Neural progenitor cell (in vitro differentiated cells): ENCODE measurements around the gene PAPPA2. TPM values are rescaled to one million over a fixed set of nuclear protein-coding genes. Genes with fewer than 3 reads are reported as not detected.

ENCODE experiments used
- DNase-seq: peaks from one replicate; pipeline ENCODE4 v3.0.0-alpha.2; 2016; ENCODE audit warnings: low spot score
- H2AFZ ChIP-seq: fragments of 200-600 bp; sonication (generic); replicated peaks from 2 replicates; pipeline ENCODE4 v1.6.1; 2016; ENCODE audit warnings: antibody characterized with exemption
- H3F3A ChIP-seq: fragments of 200-600 bp; sonication (generic); 2 replicates; pipeline ENCODE4 v1.6.1; 2016; ENCODE audit warnings: antibody characterized with exemption, low read depth
- H3K27ac ChIP-seq: fragments of 200-600 bp; sonication (generic); 2 replicates; pipeline ENCODE4 v1.5.1; 2016; ENCODE audit warnings: mild to moderate bottlenecking
- H3K27me3 ChIP-seq: fragments of 200-600 bp; sonication (generic); 2 replicates; pipeline ENCODE4 v1.6.1; 2016; ENCODE audit warnings: mild to moderate bottlenecking, moderate library complexity
- H3K36me3 ChIP-seq: fragments of 200-600 bp; sonication (generic); 2 replicates; pipeline ENCODE4 v1.5.1; 2016
- H3K4me1 ChIP-seq: fragments of 200-600 bp; sonication (generic); 2 replicates; pipeline ENCODE4 v1.6.1; 2016; ENCODE audit warnings: mixed run types
- H3K4me2 ChIP-seq: fragments of 200-600 bp; sonication (generic); 2 replicates; pipeline ENCODE4 v1.6.1; 2016
- H3K4me3 ChIP-seq: fragments of 200-600 bp; sonication (generic); 2 replicates; pipeline ENCODE4 v1.5.1; 2016
- H3K79me2 ChIP-seq: fragments of 200-600 bp; sonication (generic); 2 replicates; pipeline ENCODE4 v1.6.1; 2016; ENCODE audit warnings: low read depth
- H3K9ac ChIP-seq: fragments of 200-600 bp; sonication (generic); 2 replicates; pipeline ENCODE4 v1.6.1; 2016
- H3K9me3 ChIP-seq: fragments of 200-600 bp; sonication (generic); 2 replicates; pipeline ENCODE4 v1.5.1; 2016; ENCODE audit warnings: low read depth
- H4K20me1 ChIP-seq: fragments of 200-600 bp; sonication (generic); 2 replicates; pipeline ENCODE4 v1.6.1; 2016; ENCODE audit warnings: low read depth
- H3K27ac Mint-ChIP-seq: 3 replicates; pipeline ENCODE4 v1.8.0; 2021; ENCODE audit warnings: mixed read lengths
- H3K27me3 Mint-ChIP-seq: 2 replicates; pipeline ENCODE4 v1.8.0; 2022; ENCODE audit warnings: low read depth, mild to moderate bottlenecking, inconsistent platforms, moderate library complexity, mixed read lengths; ENCODE audit not compliant: insufficient read depth
- H3K36me3 Mint-ChIP-seq: 3 replicates; pipeline ENCODE4 v1.8.0; 2021; ENCODE audit warnings: mixed read lengths
- H3K4me1 Mint-ChIP-seq: 3 replicates; pipeline ENCODE4 v1.8.0; 2021; ENCODE audit warnings: mixed read lengths
- H3K4me3 Mint-ChIP-seq: 3 replicates; pipeline ENCODE4 v1.8.0; 2021; ENCODE audit warnings: mild to moderate bottlenecking, moderate library complexity, mixed read lengths
- H3K9me3 Mint-ChIP-seq: 3 replicates; pipeline ENCODE4 v1.8.0; 2020; ENCODE audit warnings: mixed read lengths
- CTCF ChIP-seq: fragments of 200-600 bp; sonication (generic); IDR thresholded peaks from 2 replicates; pipeline ENCODE4 v1.5.1; 2017; ENCODE audit warnings: antibody characterized with exemption, mild to moderate bottlenecking
- EZH2 ChIP-seq: fragments of 200-600 bp; sonication (generic); IDR thresholded peaks from 2 replicates; pipeline ENCODE4 v1.6.1; 2017; ENCODE audit warnings: antibody characterized with exemption, mild to moderate bottlenecking, moderate library complexity
- EZH2phosphoT487 ChIP-seq: fragments of 200-600 bp; sonication (generic); IDR thresholded peaks from 2 replicates; pipeline ENCODE4 v1.6.1; 2017; ENCODE audit warnings: antibody characterized with exemption
- total RNA-seq: library from RNA; depleted of rRNA; stranded (reverse); fragments of >200 nt; gene quantifications from 2 replicates; pipeline ENCODE4 v1.2.3, GENCODE V29; 2015; ENCODE audit warnings: low replicate concordance

PAPPA2 gene
- total RNA-seq, 1 donor from 2014 or later = 0.17 TPM

- H3K27me3 ChIP-seq = no peaks in the 10 kb centered on the region
- Mint-ChIP-seq H3K4me1 (no peaks in the 10 kb centered on the region), H3K9me3 (no peaks in the 10 kb centered on the region), H3K36me3 (no peaks in the 10 kb centered on the region), H3K27ac (no peak overlapping the region), H3K4me3 (no peak overlapping the region), H3K27me3 (peaks cover 2% of the 10 kb centered on the region)
- no peak overlapping the region for H3K4me3 ChIP-seq
- H3K9ac ChIP-seq = no peak overlapping the region
- no peak overlapping the region for H3K4me2 ChIP-seq
- no peak overlapping the region for H3K27ac ChIP-seq
- no peak for DNase-seq
- no peaks in the 10 kb centered on the region for H4K20me1 ChIP-seq
- no peaks in the 10 kb centered on the region for H3K4me1 ChIP-seq
- no peaks in the 10 kb centered on the region for H3K9me3 ChIP-seq
- no peak overlapping the region for H2AFZ ChIP-seq
- H3K36me3 ChIP-seq = no peaks in the 10 kb centered on the region
- no peaks in the 10 kb centered on the region for H3F3A ChIP-seq
- no peak for TF ChIP-seq CTCF
- H3K79me2 ChIP-seq = no peaks in the 10 kb centered on the region
Observed at GRCh38 chr1:176643536-176643935, 180.6 kb downstream of the PAPPA2 start.

GRCh38 chr1:176648556-176648955 lies 185.6 kb downstream of the PAPPA2 start:
- no peak overlapping the region for H3K27ac Mint-ChIP-seq
- no peak overlapping the region for H3K4me3 ChIP-seq
- no peaks in the 10 kb centered on the region for H3F3A ChIP-seq
- H3K27me3 Mint-ChIP-seq = peaks cover 6% of the 10 kb centered on the region
- TF ChIP-seq EZH2phosphoT487 (no peak), EZH2 (no peak), CTCF (no peak)
- H3K4me3 Mint-ChIP-seq = no peak overlapping the region
- no peaks in the 10 kb centered on the region for H3K79me2 ChIP-seq
- no peak overlapping the region for H3K9ac ChIP-seq
- no peak for DNase-seq
- H3K9me3 ChIP-seq = no peaks in the 10 kb centered on the region
- H2AFZ ChIP-seq = no peak overlapping the region
- no peaks in the 10 kb centered on the region for H4K20me1 ChIP-seq
- H3K36me3 Mint-ChIP-seq = no peaks in the 10 kb centered on the region
- H3K4me1 ChIP-seq = no peaks in the 10 kb centered on the region
- H3K36me3 ChIP-seq = no peaks in the 10 kb centered on the region
- no peaks in the 10 kb centered on the region for H3K27me3 ChIP-seq
- H3K4me2 ChIP-seq = no peak overlapping the region
- H3K9me3 Mint-ChIP-seq = peaks cover 19% of the 10 kb centered on the region
- H3K4me1 Mint-ChIP-seq = no peaks in the 10 kb centered on the region
- no peak overlapping the region for H3K27ac ChIP-seq

GRCh38 chr1:176656257-176656995 lies 193.5 kb downstream of the PAPPA2 start:
- H3K9ac ChIP-seq = no peak overlapping the region
- H3K4me2 ChIP-seq = peak overlapping the region; percentile 57
- Mint-ChIP-seq H3K4me1 (peaks cover 12% of the 10 kb centered on the region), H3K27ac (no peak overlapping the region), H3K27me3 (peaks cover 3% of the 10 kb centered on the region), H3K9me3 (peaks cover 10% of the 10 kb centered on the region), H3K36me3 (no peaks in the 10 kb centered on the region), H3K4me3 (no peak overlapping the region)
- H3K27ac ChIP-seq = peak overlapping the region; percentile 58
- H4K20me1 ChIP-seq = no peaks in the 10 kb centered on the region
- TF ChIP-seq CTCF = no peak
- no peak for TF ChIP-seq EZH2phosphoT487
- no peak for TF ChIP-seq EZH2
- no peak overlapping the region for H3K4me3 ChIP-seq
- H3K9me3 ChIP-seq = no peaks in the 10 kb centered on the region
- peak; percentile 52 for DNase-seq
- H2AFZ ChIP-seq = peak overlapping the region; percentile 47
- H3K27me3 ChIP-seq = no peaks in the 10 kb centered on the region
- no peaks in the 10 kb centered on the region for H3K36me3 ChIP-seq
- peaks cover 13% of the 10 kb centered on the region for H3K4me1 ChIP-seq
- peaks cover 9% of the 10 kb centered on the region for H3F3A ChIP-seq
- no peaks in the 10 kb centered on the region for H3K79me2 ChIP-seq
